ENCODE results near the gene GLYATL2. TPM values are rescaled to one million over a fixed set of nuclear protein-coding genes. Genes with fewer than 3 reads are reported as not detected.

Gene GLYATL2, protein sequence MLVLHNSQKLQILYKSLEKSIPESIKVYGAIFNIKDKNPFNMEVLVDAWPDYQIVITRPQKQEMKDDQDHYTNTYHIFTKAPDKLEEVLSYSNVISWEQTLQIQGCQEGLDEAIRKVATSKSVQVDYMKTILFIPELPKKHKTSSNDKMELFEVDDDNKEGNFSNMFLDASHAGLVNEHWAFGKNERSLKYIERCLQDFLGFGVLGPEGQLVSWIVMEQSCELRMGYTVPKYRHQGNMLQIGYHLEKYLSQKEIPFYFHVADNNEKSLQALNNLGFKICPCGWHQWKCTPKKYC
- total RNA-seq (not detected), polyA plus RNA-seq (not detected)
- long read RNA-seq, donor 1 = 0 reads
- long read RNA-seq, donor 2 = 0 reads

DNA sequence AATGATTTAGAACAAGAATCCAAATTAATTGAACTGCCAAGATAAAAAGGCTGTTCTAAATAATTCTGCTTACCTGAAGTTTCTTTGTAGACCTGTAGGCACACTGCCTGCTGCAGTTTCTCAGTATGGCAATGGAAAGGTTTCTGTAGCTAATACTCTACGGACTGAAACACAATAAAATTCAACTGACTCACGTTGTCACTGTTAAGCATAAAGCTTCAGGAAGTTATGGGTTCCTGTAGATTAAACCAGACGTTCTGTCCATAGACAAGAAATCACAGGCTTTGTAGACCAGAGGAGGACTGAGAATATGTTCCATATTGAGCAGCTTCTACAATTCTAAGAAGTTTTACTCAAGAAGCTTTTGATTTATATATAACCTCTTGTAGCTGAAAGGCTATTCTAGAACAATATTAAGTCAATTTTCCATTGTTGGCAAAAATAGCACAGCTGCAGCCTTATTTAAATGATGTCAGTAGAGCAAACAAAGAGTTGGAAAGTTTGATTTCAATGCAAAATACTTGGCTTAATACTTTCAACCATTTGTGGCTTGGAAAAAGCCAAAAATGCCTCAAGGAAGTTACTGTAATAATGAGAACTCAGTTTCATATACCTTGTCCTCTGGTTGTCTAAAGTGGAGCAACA, at the start of gene GLYATL2:
GLYATL2 (minus strand) TSS at position 344 of the 645 bp plus-strand sequence. CDS start 5,092 bp downstream, outside the sequence.
- Histone ChIP-seq H3K4me1 (no peaks in the 10 kb centered on the region), H3K27ac (no peak within 1 kb of the TSS), H3K36me3 (ENCODE audit: insufficient read depth in 1 of 2, low read depth in 1 of 2) (no peaks in the 10 kb centered on the region), H3K9me3 (no peaks in the 10 kb centered on the region), H3K4me3 (no peak within 1 kb of the TSS), H3K27me3 (ENCODE audit: insufficient read depth in 3 of 3, low read length in 2 of 3) (no peaks in the 10 kb centered on the region)
- DNase-seq = no peak
- TF ChIP-seq, protein P1, sequence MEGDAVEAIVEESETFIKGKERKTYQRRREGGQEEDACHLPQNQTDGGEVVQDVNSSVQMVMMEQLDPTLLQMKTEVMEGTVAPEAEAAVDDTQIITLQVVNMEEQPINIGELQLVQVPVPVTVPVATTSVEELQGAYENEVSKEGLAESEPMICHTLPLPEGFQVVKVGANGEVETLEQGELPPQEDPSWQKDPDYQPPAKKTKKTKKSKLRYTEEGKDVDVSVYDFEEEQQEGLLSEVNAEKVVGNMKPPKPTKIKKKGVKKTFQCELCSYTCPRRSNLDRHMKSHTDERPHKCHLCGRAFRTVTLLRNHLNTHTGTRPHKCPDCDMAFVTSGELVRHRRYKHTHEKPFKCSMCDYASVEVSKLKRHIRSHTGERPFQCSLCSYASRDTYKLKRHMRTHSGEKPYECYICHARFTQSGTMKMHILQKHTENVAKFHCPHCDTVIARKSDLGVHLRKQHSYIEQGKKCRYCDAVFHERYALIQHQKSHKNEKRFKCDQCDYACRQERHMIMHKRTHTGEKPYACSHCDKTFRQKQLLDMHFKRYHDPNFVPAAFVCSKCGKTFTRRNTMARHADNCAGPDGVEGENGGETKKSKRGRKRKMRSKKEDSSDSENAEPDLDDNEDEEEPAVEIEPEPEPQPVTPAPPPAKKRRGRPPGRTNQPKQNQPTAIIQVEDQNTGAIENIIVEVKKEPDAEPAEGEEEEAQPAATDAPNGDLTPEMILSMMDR (IDR thresholded peaks at IDR 0.05) = no peak
- ATAC-seq = no peak
- intact Hi-C loops (cut with DNase I) = no loop called here
- 40 to 42% (median 41%) methylated on average over 3 of the region's 3 CpGs for WGBS, 3 donors

DNA sequence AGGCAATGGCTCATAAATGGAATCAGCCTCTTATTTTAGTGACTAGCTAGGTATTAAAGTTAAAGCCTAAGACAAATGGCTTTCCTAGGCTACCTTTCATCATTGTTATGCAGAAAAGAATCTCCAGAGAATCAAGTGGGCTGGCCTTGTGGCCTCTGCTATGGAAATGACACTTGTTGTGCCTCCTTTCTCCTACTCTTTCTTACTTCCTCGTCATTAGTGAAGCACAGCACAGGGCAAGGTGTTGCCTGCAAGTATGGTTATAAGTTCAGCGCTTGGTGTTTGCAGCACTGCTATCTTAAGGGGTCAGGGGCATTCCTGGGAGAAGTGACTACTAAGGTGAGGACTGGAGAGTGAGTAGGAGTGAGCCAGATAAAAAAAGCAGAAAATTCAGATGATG, 49.4 kb upstream of the GLYATL2 start:
- Histone ChIP-seq H3K27me3 (ENCODE audit: insufficient read depth in 3 of 3, low read length in 2 of 3) (peaks cover 0 to 2% (median 0%) of the 10 kb centered on the region in 3 donors), H3K9me3 (no peaks in the 10 kb centered on the region), H3K4me1 (no peaks in the 10 kb centered on the region), H3K36me3 (ENCODE audit: insufficient read depth in 1 of 2, low read depth in 1 of 2) (no peaks in the 10 kb centered on the region), H3K27ac (no peak overlapping the region), H3K4me3 (no peak overlapping the region)
- WGBS, 3 donors = 72 to 78% (median 76%) methylated on average over 2 of the region's 2 CpGs
- TF ChIP-seq, protein P1 (IDR thresholded peaks at IDR 0.05) = no peak
- DNase-seq (no peak), ATAC-seq (no peak)
- intact Hi-C loops (cut with DNase I) = no loop called here

DNA sequence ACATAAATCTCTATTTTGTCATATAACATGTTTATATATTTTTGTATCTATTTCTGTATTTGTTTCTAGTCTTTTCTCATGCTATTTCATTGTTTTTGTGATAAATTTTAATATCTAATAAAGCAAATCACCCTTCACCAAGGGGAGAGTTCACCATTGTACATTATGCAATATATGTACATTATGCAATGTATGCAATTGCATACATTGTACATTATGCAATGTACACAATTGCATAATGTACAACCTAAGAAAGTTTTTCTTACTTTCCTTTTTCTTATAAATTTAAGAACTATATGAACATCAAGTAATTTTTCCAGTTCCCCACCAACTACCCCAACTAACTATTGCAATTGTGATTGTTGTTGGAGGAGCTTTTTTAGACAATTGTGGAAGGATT, 44.1 kb upstream of the GLYATL2 start:
- H3K4me1 ChIP-seq = no peaks in the 10 kb centered on the region
- intact Hi-C loops (cut with DNase I) = no loop called here
- TF ChIP-seq, protein P1 (IDR thresholded peaks at IDR 0.05) = no peak
- DNase-seq = no peak
- no peak overlapping the region for H3K27ac ChIP-seq
- peaks cover 0 to 2% (median 0%) of the 10 kb centered on the region in 3 donors for H3K27me3 ChIP-seq (ENCODE audit: insufficient read depth in 3 of 3, low read length in 2 of 3)
- H3K4me3 ChIP-seq = no peak overlapping the region
- ATAC-seq = no peak
- H3K36me3 ChIP-seq (ENCODE audit: insufficient read depth in 1 of 2, low read depth in 1 of 2) = no peaks in the 10 kb centered on the region
- no peaks in the 10 kb centered on the region for H3K9me3 ChIP-seq

DNA sequence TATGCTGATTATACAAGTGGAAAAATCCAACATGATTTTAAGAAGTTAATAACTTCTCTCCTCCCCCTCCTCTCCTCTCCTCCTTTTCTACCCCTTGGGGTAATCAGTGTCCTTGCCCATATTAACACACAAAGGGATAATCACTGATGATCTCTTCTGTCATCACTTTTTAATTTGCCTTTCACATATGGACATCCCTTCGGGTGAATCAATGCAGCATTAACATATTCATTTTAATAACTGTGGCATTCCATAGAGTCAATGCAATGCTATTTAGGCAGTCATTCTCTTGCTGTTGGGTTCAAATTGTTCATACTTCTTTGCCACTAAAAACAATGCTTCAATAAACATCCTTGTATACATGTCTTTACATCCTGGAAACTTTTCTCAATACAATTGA, 42.9 kb upstream of the GLYATL2 start:
- TF ChIP-seq, protein P1 (IDR thresholded peaks at IDR 0.05) = no peak
- Histone ChIP-seq H3K4me1 (no peaks in the 10 kb centered on the region), H3K27ac (no peak overlapping the region), H3K4me3 (no peak overlapping the region), H3K27me3 (ENCODE audit: insufficient read depth in 3 of 3, low read length in 2 of 3) (peaks cover 0 to under 1% (median 0%) of the 10 kb centered on the region in 3 donors), H3K9me3 (no peaks in the 10 kb centered on the region), H3K36me3 (ENCODE audit: insufficient read depth in 1 of 2, low read depth in 1 of 2) (no peaks in the 10 kb centered on the region)
- no peak for ATAC-seq
- intact Hi-C loops (cut with DNase I) = no loop called here
- WGBS, 3 donors = 90 to 100% (median 93%) methylated on average over 1 of the region's 1 CpG
- DNase-seq = no peak

Measured in psoas muscle (tissue), 8 donors.